Endothelial cell of umbilical vein (primary cell): Measurements from ENCODE around the gene RGS19. TPM values are rescaled to one million over a fixed set of nuclear protein-coding genes. Genes with fewer than 3 reads are reported as not detected.
A peak's percentile ranks its signal among the peaks of the same experiment; 100 is the strongest.

Source experiments
- BruUV-seq: library from RNA; stranded (reverse); fragments of 400-500 nt; replicated peaks from 2 replicates; lab custom pipeline; 2021; lab: Mats Ljungman, UMichigan
- CTCF ChIA-PET: fragments of 300-600, 350-600 bp; sonication (Branson Sonifier 250); formaldehyde crosslinking; loops from one replicate; lab custom pipeline; 2021; ENCODE audit warnings: antibody characterized with exemption, inconsistent platforms; lab: Charles Lee
- POLR2A ChIA-PET: fragments of 300-600, 350-600 bp; sonication (Branson Sonifier 250); formaldehyde crosslinking; loops from one replicate; lab custom pipeline; 2021; ENCODE audit warnings: antibody characterized with exemption, inconsistent platforms; lab: Charles Lee
- DNase-seq: peaks from one replicate; pipeline ENCODE4 v3.0.0-alpha.2; 2011; ENCODE audit warnings: low read depth, low spot score
- FAIRE-seq: peaks from 2 replicates; lab custom pipeline; 2011; peaks lifted over from hg19 to GRCh38; lab: Jason Lieb, UNC
- H2AFZ ChIP-seq: 2 replicates; pipeline ENCODE4 v1.6.0; 2012; ENCODE audit warnings: low read depth, low read length, control low read depth, inconsistent platforms
- H3K27ac ChIP-seq: 2 replicates; pipeline ENCODE4 v1.5.1; 2011; ENCODE audit warnings: low read depth, mild to moderate bottlenecking, control low read depth, low read length, moderate library complexity; ENCODE audit not compliant: insufficient read depth
- H3K27me3 ChIP-seq, 2 experiments: 2 replicates each; pipeline versions ENCODE4 v1.6.0 to v1.6.1; 2011; ENCODE audit warnings: low read length in 2 of 2, mixed read lengths in 1 of 2; ENCODE audit not compliant: control insufficient read depth in 2 of 2, insufficient read depth in 2 of 2
- H3K36me3 ChIP-seq, 2 experiments: 2 replicates in 1 of 2; 3 replicates in 1 of 2; pipeline ENCODE4 v1.5.1; 2011; ENCODE audit warnings: low read length in 2 of 2, mild to moderate bottlenecking in 1 of 2, moderate library complexity in 1 of 2; ENCODE audit not compliant: control insufficient read depth in 2 of 2, insufficient read depth in 2 of 2; ENCODE audit errors: extremely low read depth in 1 of 2
- H3K4me1 ChIP-seq: 3 replicates; pipeline ENCODE4 v1.5.1; 2011; ENCODE audit warnings: mild to moderate bottlenecking, low read length; ENCODE audit not compliant: control insufficient read depth, insufficient read depth; ENCODE audit errors: extremely low read depth
- H3K4me2 ChIP-seq: 2 replicates; pipeline ENCODE4 v1.6.1; 2011; ENCODE audit warnings: low read length, control low read depth, mixed read lengths; ENCODE audit not compliant: insufficient read depth
- H3K4me3 ChIP-seq, 3 experiments: fragments of 200-600 bp in 1 of 3; sonication (generic), shearing (Covaris generic) in 1 of 3; replicated peaks in 1 of 3; 2 replicates each; pipeline ENCODE4 v1.5.1; 2011 to 2016; ENCODE audit warnings: control low read depth in 3 of 3, low read length in 3 of 3, mild to moderate bottlenecking in 2 of 3, inconsistent platforms in 1 of 3, low read depth in 1 of 3, moderate library complexity in 1 of 3; ENCODE audit not compliant: insufficient read depth in 1 of 3
- H3K79me2 ChIP-seq: 2 replicates; pipeline ENCODE4 v1.6.0; 2012; ENCODE audit warnings: low read length, inconsistent platforms; ENCODE audit not compliant: control insufficient read depth, insufficient read depth
- H3K9ac ChIP-seq: replicated peaks from 2 replicates; pipeline ENCODE3; 2011; ENCODE audit warnings: low read length, control low read depth; ENCODE audit not compliant: insufficient read depth; ENCODE audit errors: extremely low read depth
- H3K9me1 ChIP-seq: replicated peaks from 3 replicates; pipeline ENCODE4 v1.6.0; 2011; ENCODE audit warnings: mild to moderate bottlenecking, low read length; ENCODE audit not compliant: control insufficient read depth, insufficient read depth; ENCODE audit errors: extremely low read depth
- H3K9me3 ChIP-seq: replicated peaks from 2 replicates; pipeline ENCODE4 v1.5.1; 2012; ENCODE audit warnings: low read length, inconsistent platforms; ENCODE audit not compliant: control insufficient read depth, insufficient read depth
- H4K20me1 ChIP-seq: replicated peaks from 2 replicates; pipeline ENCODE3; 2011; ENCODE audit warnings: mild to moderate bottlenecking, low read length; ENCODE audit not compliant: control insufficient read depth, insufficient read depth; ENCODE audit errors: extremely low read depth
- EZH2 ChIP-seq: IDR thresholded peaks from 2 replicates; pipeline ENCODE4 v1.6.1; 2012; ENCODE audit warnings: borderline replicate concordance, low read depth, mild to moderate bottlenecking, moderate library complexity, low read length, inconsistent platforms; ENCODE audit not compliant: severe bottlenecking
- FOS ChIP-seq: IDR thresholded peaks from 2 replicates; pipeline ENCODE4 v1.6.1; 2011; ENCODE audit warnings: mild to moderate bottlenecking, low read length, moderate library complexity, borderline replicate concordance; ENCODE audit not compliant: insufficient read depth
- GATA2 ChIP-seq: IDR thresholded peaks from 2 replicates; pipeline ENCODE4 v1.7.0; 2011; ENCODE audit warnings: low read depth, mild to moderate bottlenecking, moderate library complexity, mixed read lengths, low read length; ENCODE audit not compliant: insufficient read length, insufficient read depth
- JUN ChIP-seq: IDR thresholded peaks from 2 replicates; pipeline ENCODE4 v1.6.1; 2011; ENCODE audit warnings: borderline replicate concordance, low read depth; ENCODE audit not compliant: insufficient read length, insufficient read depth
- MAX ChIP-seq: IDR thresholded peaks from 2 replicates; pipeline ENCODE4 v1.6.1; 2011; ENCODE audit not compliant: insufficient read depth, insufficient read length
- POLR2A ChIP-seq: IDR thresholded peaks from 2 replicates; pipeline ENCODE4 v1.6.1; 2012; ENCODE audit warnings: low read depth, mild to moderate bottlenecking, control low read depth, low read length
- POLR2AphosphoS5 ChIP-seq: IDR thresholded peaks from 2 replicates; pipeline ENCODE4 v1.6.1; 2012; ENCODE audit warnings: low read depth, mild to moderate bottlenecking, control low read depth, low read length, moderate library complexity; ENCODE audit not compliant: insufficient read depth
- dilution Hi-C: fragments of 300-500 bp; cut with MboI; formaldehyde crosslinking; loops from one replicate; pipeline ENCODE4 v1.15.0; 2019; ENCODE audit warnings: low sequenced_read_pairs; ENCODE audit not compliant: extremely low pct_ligation_motif_present
- intact Hi-C: fragments of 100-400 bp; cut with micrococcal nuclease; formaldehyde crosslinking; loops from one replicate; pipeline ENCODE4 v1.10.0; 2022
- polyA plus RNA-seq, 4 experiments: library from polyadenylated mRNA; depleted of rRNA in 3 of 4; stranded (reverse) in 3 of 4; unstranded in 1 of 4; fragments of >200 nt; gene quantifications; 2 replicates each; pipeline versions ENCODE4 v1.2.1 to v1.2.3, GENCODE V29; 2011 to 2012; ENCODE audit warnings: missing spikeins in 1 of 4
- total RNA-seq: library from RNA; stranded (reverse); gene quantifications from 2 replicates; pipeline ENCODE4 v1.2.3, GENCODE V29; 2021

Gene RGS19
- total and polyA plus RNA-seq, 2 donors (not counting 3 experiments of a cell fraction or from before 2014, with no cell fraction given): 27.8 to 33.7 TPM

DNA sequence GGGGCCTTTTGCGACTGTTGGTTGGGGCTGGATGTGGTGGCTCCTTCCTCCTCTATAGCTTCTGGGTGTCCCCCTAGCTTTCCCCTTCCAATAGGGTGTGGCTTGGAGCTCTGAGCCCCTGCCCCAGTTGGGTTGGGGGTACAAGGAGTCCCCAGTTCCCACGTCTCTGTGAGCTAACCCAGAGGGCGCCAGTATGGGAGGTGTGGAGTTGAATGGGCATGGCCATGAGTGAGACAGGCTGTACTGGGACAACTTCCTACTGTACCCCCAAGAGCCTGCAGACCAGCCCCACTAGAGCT lies 42.2 kb downstream of the RGS19 start:
- H4K20me1 ChIP-seq: no peaks in the 10 kb centered on the region
- FAIRE-seq (no peak), DNase-seq (no peak)
- intact Hi-C loops: no loop called here
- no peak overlapping the region for H2AFZ ChIP-seq
- no peaks in the 10 kb centered on the region for H3K9me3 ChIP-seq
- dilution Hi-C loops: no loop called here
- H3K4me3 ChIP-seq: no peak overlapping the region
- peaks cover 37% of the 10 kb centered on the region for H3K4me1 ChIP-seq
- CTCF ChIA-PET: interaction anchor here (0.8 to 7.5 kb wide), 2 partner anchors 18 to 57 kb away, joined by 4 to 412 read pairs; partner anchors contain the start of genes PRPF6, SOX18 and TCEA2
- no peak overlapping the region for H3K9ac ChIP-seq
- no peaks in the 10 kb centered on the region for H3K79me2 ChIP-seq
- no peaks in the 10 kb centered on the region for H3K9me1 ChIP-seq
- H3K4me2 ChIP-seq: no peak overlapping the region
- POLR2A ChIA-PET: no interaction called here
- H3K36me3 ChIP-seq: peaks cover 0 to 10% of the 10 kb centered on the region in 2 experiments
- TF ChIP-seq JUN: no peak
- no peak for TF ChIP-seq MAX
- TF ChIP-seq FOS: no peak
- no peak for TF ChIP-seq GATA2
- no peak for TF ChIP-seq POLR2A
- TF ChIP-seq POLR2AphosphoS5: no peak
- TF ChIP-seq EZH2: no peak
- H3K27me3 ChIP-seq: no peaks in the 10 kb centered on the region
- H3K27ac ChIP-seq: no peak overlapping the region
- TSS peak; percentile 8 for BruUV-seq
